Brain microvascular endothelial cell (primary cell): Measurements from ENCODE around the gene WBP4.
"Not testable (repeated sequence)": the region's sequence is repeated elsewhere in the genome, so short reads cannot be mapped to it uniquely, and the experiment has no call there.

ENCODE experiments used
- DNase-seq: peaks from one replicate; pipeline ENCODE4 v3.0.0-alpha.2; 2020
- H3K27ac ChIP-seq: fragments of 250-450 bp; sonication (Bioruptor Pico); 2 replicates; pipeline ENCODE4 v1.5.1; 2020; ENCODE audit warnings: mild to moderate bottlenecking, moderate library complexity
- H3K27me3 ChIP-seq: fragments of 250-450 bp; sonication (Bioruptor Pico); replicated peaks from 2 replicates; pipeline ENCODE4 v1.5.1; 2020; ENCODE audit warnings: mild to moderate bottlenecking
- H3K36me3 ChIP-seq: fragments of 250-450 bp; sonication (Bioruptor Pico); replicated peaks from 2 replicates; pipeline ENCODE4 v1.5.1; 2020; ENCODE audit warnings: mild to moderate bottlenecking
- H3K4me3 ChIP-seq: 2 replicates; pipeline ENCODE4 v1.5.1; 2011; ENCODE audit warnings: low read depth, mild to moderate bottlenecking, control low read depth, low read length, moderate library complexity
- in situ Hi-C: cut with HindIII; loops from 2 replicates; pipeline ENCODE4 v1.10.0; 2017; ENCODE audit warnings: low sequenced_read_pairs, low pct_ligation_motif_present
- TF ChIP-seq, protein P1 (sequence below): IDR thresholded peaks from 2 replicates; pipeline ENCODE4 v1.5.1; 2011; ENCODE audit warnings: low read depth, mild to moderate bottlenecking, moderate library complexity, low read length, control low read depth, inconsistent platforms; ENCODE audit errors: missing control alignments

Gene WBP4

DNA sequence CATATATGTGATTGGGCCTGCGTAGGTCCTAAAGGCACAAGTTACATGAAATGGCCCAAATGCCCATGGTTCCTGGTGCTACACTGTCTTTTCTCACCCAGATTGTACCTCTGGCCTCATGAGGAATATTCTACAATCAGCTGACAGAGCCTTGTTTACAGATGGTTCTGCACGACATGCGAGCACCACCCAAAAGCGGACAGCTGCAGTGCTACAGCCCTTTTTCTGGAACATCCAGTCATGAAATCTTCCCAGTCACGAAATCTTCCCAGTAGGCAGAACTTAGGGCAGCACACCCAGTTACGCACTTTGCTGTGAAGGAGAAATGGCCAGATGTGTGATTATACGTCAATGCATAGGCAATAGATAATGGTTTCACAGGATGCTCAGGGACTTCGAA lies 34.5 kb upstream of the WBP4 start:
- H3K4me3 ChIP-seq, result no peak overlapping the region
- no peak for DNase-seq
- H3K27me3 ChIP-seq, result no peaks in the 10 kb centered on the region
- in situ Hi-C loops, result no loop called here
- no peak overlapping the region for H3K27ac ChIP-seq
- TF ChIP-seq, protein P1, sequence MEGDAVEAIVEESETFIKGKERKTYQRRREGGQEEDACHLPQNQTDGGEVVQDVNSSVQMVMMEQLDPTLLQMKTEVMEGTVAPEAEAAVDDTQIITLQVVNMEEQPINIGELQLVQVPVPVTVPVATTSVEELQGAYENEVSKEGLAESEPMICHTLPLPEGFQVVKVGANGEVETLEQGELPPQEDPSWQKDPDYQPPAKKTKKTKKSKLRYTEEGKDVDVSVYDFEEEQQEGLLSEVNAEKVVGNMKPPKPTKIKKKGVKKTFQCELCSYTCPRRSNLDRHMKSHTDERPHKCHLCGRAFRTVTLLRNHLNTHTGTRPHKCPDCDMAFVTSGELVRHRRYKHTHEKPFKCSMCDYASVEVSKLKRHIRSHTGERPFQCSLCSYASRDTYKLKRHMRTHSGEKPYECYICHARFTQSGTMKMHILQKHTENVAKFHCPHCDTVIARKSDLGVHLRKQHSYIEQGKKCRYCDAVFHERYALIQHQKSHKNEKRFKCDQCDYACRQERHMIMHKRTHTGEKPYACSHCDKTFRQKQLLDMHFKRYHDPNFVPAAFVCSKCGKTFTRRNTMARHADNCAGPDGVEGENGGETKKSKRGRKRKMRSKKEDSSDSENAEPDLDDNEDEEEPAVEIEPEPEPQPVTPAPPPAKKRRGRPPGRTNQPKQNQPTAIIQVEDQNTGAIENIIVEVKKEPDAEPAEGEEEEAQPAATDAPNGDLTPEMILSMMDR, result no peak
- H3K36me3 ChIP-seq, result no peaks in the 10 kb centered on the region

DNA sequence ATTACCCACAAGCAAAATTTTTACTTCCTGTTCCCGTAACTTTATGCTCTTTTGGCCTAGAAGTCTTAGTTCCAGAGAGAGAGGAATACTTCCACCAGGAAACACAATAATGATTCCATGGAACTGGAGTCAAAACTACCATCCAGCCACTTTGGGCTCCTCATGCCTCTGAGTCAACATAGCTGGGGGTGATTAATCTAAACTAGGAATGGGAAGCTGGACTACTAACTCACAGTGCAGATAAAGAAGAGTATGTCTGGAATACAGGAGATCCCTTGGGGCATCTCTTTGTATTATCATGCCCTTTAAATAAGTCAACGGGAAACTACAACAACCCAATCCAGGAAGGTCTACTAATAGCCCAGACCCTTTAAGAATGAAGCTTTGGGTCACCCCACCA lies 33.3 kb upstream of the WBP4 start:
- Histone ChIP-seq H3K27ac (no peak overlapping the region), H3K27me3 (no peaks in the 10 kb centered on the region), H3K4me3 (no peak overlapping the region), H3K36me3 (no peaks in the 10 kb centered on the region)
- in situ Hi-C loops, result no loop called here
- TF ChIP-seq, protein P1, result no peak
- DNase-seq, result peak; percentile 40

DNA sequence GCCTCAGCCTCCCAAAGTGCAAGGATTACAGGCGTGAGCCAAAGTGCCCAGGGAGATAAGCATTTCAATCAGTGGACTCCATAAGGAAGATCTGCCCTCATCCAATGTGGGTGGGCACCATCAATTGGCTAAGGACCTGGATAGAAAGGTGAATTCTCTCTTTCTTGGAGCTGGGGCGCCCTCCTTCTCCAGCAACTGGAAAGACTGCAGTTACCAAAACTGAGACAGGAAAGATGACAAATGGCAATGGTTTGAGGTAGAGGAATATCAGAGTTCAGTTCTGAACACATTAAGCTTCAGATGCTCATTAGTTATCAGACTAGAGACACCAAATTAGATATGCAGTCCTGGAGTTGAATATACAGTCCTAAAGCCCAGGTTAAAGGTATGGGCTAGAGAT lies 31.7 kb upstream of the WBP4 start:
- Histone ChIP-seq H3K27ac (no peak overlapping the region), H3K27me3 (no peaks in the 10 kb centered on the region), H3K4me3 (no peak overlapping the region), H3K36me3 (no peaks in the 10 kb centered on the region)
- no peak for DNase-seq
- TF ChIP-seq, protein P1, result peak; percentile 8
- in situ Hi-C loops, result no loop called here

DNA sequence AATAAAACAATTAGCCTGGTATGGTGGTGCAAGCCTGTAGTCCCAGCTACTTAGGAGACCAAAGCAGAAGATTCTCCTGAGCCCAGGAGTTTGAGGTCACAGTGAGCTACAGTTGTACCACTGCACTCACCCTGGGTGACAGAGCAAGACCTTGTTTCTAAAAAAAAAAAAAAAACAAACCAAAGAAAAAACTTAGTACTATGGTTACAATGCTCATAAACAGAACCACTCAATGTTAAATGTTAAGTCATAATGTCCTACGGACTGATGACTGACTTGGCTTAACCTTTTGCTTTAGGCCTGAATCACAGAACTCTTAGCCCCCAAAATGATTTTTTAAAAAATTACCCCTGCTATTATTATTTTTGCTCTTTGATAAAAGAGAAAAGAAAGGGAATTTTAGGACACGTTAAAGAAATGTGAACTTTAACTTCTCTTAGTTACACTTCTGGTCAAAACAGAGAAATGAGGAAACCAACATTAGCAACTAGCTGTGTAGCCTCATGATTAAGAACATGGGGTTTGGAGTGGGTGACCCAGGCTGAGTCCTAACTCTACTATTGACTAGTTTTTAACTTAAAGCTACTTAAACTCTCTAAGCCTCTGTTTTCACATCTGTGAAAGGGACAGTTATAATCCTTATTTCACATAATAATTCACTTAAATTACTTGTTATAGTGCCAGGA lies 28.5 kb upstream of the WBP4 start:
- TF ChIP-seq, protein P1, result no peak
- Histone ChIP-seq H3K36me3 (no peaks in the 10 kb centered on the region), H3K27ac (no peak overlapping the region), H3K4me3 (no peak overlapping the region), H3K27me3 (no peaks in the 10 kb centered on the region)
- in situ Hi-C loops, result no loop called here
- DNase-seq, result no peak

DNA sequence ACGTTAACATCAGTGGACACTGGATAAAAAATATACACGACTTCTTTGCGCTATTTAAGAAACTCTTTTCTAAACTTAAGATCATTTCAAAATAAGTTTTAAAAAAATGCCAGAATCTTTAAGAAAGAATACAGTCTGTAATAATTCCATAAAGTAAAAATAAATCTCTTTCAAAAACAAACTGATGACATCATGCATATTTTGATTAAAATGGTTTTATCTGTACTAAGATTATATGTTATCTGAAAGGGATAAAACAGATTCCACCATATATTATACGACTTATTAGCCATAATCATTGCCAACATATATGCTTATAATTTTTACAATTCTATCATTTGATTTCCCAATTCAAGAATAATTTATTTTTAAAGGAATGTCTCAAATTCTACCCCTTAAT lies 26.9 kb upstream of the WBP4 start:
- no peaks in the 10 kb centered on the region for H3K36me3 ChIP-seq
- TF ChIP-seq, protein P1, result no peak
- no peak overlapping the region for H3K4me3 ChIP-seq
- no peaks in the 10 kb centered on the region for H3K27me3 ChIP-seq
- in situ Hi-C loops, result no loop called here
- no peak overlapping the region for H3K27ac ChIP-seq
- DNase-seq, result no peak

DNA sequence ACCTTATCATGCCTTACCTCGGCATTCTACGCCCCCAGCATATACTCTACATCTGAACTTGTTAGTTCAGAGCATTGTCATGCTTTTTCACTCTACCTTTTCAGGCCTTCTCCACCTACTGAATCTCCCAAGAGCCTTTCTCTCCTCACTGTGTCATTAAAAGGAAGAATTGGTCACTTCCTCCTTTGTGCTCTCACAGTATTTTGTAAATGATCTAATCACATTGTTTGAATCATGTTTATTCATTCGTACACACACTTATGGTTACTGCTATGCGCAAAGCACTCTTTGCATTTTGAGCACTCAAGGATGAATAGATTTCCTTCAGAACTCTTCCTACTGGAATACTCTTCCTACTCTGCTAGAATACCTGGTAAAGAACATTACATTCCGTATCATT lies 26.4 kb upstream of the WBP4 start:
- TF ChIP-seq, protein P1, result no peak
- H3K27ac ChIP-seq, result no peak overlapping the region
- no peaks in the 10 kb centered on the region for H3K27me3 ChIP-seq
- in situ Hi-C loops, result no loop called here
- DNase-seq, result no peak
- no peaks in the 10 kb centered on the region for H3K36me3 ChIP-seq
- no peak overlapping the region for H3K4me3 ChIP-seq

DNA sequence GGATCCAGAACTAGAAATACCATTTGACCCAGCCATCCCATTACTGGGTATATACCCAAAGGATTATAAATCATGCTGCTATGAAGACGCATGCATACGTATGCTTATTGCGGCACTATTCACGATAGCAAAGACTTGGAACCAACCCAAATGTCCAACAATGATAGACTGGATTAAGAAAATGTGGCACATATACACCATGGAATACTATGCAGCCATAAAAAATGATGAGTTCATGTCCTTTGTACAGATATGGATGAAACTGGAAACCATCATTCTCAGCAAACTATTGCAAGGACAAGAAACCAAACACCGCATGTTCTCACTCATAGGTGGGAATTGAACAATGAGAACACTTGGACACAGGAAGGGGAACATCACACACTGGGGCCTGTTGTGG lies 24.8 kb upstream of the WBP4 start:
- H3K27me3 ChIP-seq, in situ Hi-C loops, DNase-seq, H3K27ac ChIP-seq, H3K4me3 ChIP-seq, H3K36me3 ChIP-seq: not testable (repeated sequence)
